ENCODE measurements around the gene ELP6. TPM values are rescaled to one million over a fixed set of nuclear protein-coding genes. Genes with fewer than 3 reads are reported as not detected.

Gene ELP6
- total and polyA plus RNA-seq, 9 of the 15 experiments (the other 6 are each of a cell fraction or from before 2014, with no cell fraction given) = 76.9 to 198 (median 83.3) TPM

DNA sequence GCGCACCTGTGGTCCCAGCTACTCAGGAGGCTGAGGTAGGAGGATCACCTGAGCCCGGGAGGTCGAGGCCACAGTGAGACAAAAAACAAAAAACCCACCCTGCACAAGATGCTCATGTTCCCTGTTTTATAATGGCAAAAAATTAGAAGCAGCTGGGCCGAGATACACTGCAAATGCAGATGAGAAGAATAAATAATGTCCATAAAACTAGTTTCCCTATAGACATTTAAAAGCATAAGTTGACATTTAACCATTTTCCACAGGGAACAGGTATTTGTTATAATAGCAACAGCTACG lies 37.2 kb downstream of the ELP6 start (continued):
- TF ChIP-seq NR2C2 (CRISPR knock-in tag; IDR thresholded peaks at IDR 0.05) (no peak), NR2C2 (tag; IDR thresholded peaks at IDR 0.05) (peak; percentile 89), ARID1B (IDR thresholded peaks at IDR 0.05) (0 out of 2 replicates have a peak, but pooled peaks have one; percentile 5), HDGF (IDR thresholded peaks at IDR 0.05) (peak; percentile 82; the same call in 1 of the 2 replicates), SOX6 (IDR thresholded peaks at IDR 0.05) (no peak), KLF1 (tag; IDR thresholded peaks at IDR 0.05) (no peak), TAF7 (tag; IDR thresholded peaks at IDR 0.05) (no peak), MAFK (IDR thresholded peaks at IDR 0.05; ENCODE audit: low read length) (no peak), NFATC3 (IDR thresholded peaks at IDR 0.05) (0 out of 2 replicates have a peak, but pooled peaks have one; percentile 23), SMARCA5 (IDR thresholded peaks at IDR 0.05) (peak; percentile 79; the same call in 1 of the 2 replicates), HOXB6 (CRISPR knock-in tag; IDR thresholded peaks at IDR 0.05; ENCODE audit: borderline replicate concordance) (no peak), MCM3 (IDR thresholded peaks at IDR 0.05) (no peak), MCM7 (IDR thresholded peaks at IDR 0.05) (no peak), ZNF75A (CRISPR knock-in tag; IDR thresholded peaks at IDR 0.05) (no peak), SRSF9 (IDR thresholded peaks at IDR 0.05; ENCODE audit: borderline replicate concordance, low read depth, low read length) (no peak), SP2 (IDR thresholded peaks at IDR 0.05; ENCODE audit: extremely low read depth, low read depth, low read length, poor library complexity, severe bottlenecking) (no peak), ADNP (tag; IDR thresholded peaks at IDR 0.05) (no peak), CBX1 (IDR thresholded peaks at IDR 0.05; ENCODE audit: low read depth) (0 out of 2 replicates have a peak, but pooled peaks have one; percentile 7), CCAR2 (IDR thresholded peaks at IDR 0.05; ENCODE audit: low read depth, low read length) (no peak), SUPT5H (IDR thresholded peaks at IDR 0.05) (no peak), CHD4 (IDR thresholded peaks at IDR 0.05; ENCODE audit: insufficient read depth, insufficient replicate concordance, low read depth, low read length, poor library complexity, severe bottlenecking) (no peak)
- TF ChIP-seq, protein P1, sequence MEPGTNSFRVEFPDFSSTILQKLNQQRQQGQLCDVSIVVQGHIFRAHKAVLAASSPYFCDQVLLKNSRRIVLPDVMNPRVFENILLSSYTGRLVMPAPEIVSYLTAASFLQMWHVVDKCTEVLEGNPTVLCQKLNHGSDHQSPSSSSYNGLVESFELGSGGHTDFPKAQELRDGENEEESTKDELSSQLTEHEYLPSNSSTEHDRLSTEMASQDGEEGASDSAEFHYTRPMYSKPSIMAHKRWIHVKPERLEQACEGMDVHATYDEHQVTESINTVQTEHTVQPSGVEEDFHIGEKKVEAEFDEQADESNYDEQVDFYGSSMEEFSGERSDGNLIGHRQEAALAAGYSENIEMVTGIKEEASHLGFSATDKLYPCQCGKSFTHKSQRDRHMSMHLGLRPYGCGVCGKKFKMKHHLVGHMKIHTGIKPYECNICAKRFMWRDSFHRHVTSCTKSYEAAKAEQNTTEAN (CRISPR knock-in tag; IDR thresholded peaks at IDR 0.05) = peak; percentile 83; the same call in 1 of the 2 replicates
- TF ChIP-seq, protein P2, sequence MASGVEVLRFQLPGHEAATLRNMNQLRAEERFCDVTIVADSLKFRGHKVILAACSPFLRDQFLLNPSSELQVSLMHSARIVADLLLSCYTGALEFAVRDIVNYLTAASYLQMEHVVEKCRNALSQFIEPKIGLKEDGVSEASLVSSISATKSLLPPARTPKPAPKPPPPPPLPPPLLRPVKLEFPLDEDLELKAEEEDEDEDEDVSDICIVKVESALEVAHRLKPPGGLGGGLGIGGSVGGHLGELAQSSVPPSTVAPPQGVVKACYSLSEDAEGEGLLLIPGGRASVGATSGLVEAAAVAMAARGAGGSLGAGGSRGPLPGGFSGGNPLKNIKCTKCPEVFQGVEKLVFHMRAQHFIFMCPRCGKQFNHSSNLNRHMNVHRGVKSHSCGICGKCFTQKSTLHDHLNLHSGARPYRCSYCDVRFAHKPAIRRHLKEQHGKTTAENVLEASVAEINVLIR (CRISPR knock-in tag; IDR thresholded peaks at IDR 0.05) = no peak
- TF ChIP-seq, protein P3, sequence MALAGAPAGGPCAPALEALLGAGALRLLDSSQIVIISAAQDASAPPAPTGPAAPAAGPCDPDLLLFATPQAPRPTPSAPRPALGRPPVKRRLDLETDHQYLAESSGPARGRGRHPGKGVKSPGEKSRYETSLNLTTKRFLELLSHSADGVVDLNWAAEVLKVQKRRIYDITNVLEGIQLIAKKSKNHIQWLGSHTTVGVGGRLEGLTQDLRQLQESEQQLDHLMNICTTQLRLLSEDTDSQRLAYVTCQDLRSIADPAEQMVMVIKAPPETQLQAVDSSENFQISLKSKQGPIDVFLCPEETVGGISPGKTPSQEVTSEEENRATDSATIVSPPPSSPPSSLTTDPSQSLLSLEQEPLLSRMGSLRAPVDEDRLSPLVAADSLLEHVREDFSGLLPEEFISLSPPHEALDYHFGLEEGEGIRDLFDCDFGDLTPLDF (CRISPR knock-in tag; IDR thresholded peaks at IDR 0.05) = peak; percentile 49; the same call in 1 of the 2 replicates
- TF ChIP-seq, protein P4, sequence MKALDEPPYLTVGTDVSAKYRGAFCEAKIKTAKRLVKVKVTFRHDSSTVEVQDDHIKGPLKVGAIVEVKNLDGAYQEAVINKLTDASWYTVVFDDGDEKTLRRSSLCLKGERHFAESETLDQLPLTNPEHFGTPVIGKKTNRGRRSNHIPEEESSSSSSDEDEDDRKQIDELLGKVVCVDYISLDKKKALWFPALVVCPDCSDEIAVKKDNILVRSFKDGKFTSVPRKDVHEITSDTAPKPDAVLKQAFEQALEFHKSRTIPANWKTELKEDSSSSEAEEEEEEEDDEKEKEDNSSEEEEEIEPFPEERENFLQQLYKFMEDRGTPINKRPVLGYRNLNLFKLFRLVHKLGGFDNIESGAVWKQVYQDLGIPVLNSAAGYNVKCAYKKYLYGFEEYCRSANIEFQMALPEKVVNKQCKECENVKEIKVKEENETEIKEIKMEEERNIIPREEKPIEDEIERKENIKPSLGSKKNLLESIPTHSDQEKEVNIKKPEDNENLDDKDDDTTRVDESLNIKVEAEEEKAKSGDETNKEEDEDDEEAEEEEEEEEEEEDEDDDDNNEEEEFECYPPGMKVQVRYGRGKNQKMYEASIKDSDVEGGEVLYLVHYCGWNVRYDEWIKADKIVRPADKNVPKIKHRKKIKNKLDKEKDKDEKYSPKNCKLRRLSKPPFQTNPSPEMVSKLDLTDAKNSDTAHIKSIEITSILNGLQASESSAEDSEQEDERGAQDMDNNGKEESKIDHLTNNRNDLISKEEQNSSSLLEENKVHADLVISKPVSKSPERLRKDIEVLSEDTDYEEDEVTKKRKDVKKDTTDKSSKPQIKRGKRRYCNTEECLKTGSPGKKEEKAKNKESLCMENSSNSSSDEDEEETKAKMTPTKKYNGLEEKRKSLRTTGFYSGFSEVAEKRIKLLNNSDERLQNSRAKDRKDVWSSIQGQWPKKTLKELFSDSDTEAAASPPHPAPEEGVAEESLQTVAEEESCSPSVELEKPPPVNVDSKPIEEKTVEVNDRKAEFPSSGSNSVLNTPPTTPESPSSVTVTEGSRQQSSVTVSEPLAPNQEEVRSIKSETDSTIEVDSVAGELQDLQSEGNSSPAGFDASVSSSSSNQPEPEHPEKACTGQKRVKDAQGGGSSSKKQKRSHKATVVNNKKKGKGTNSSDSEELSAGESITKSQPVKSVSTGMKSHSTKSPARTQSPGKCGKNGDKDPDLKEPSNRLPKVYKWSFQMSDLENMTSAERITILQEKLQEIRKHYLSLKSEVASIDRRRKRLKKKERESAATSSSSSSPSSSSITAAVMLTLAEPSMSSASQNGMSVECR (CRISPR knock-in tag; IDR thresholded peaks at IDR 0.05) = no peak
